Fibroblast of lung (primary cell): Measurements from ENCODE around the gene ZNF775.

Experiments used
- CTCF ChIP-seq, 2 donors: IDR thresholded peaks in 1 of 2; conservative IDR thresholded peaks in 1 of 2; 1 replicate in 1 of 2; 2 replicates in 1 of 2; pipeline ENCODE4 v1.5.1; 2011 to 2012; ENCODE audit warnings: low read length in 2 of 2, control low read depth in 1 of 2, inconsistent platforms in 1 of 2, low read depth in 1 of 2, mild to moderate bottlenecking in 1 of 2
- EZH2 ChIP-seq: IDR thresholded peaks from 2 replicates; pipeline ENCODE4 v1.5.1; 2012; ENCODE audit warnings: low read length, control low read depth, mild to moderate bottlenecking; ENCODE audit errors: missing control alignments

GRCh38 chr7:150411606-150412005, 32.5 kb downstream of the ZNF775 start:
- TF ChIP-seq CTCF (conservative IDR thresholded peaks at IDR 0.05 in 1 of 2, IDR thresholded peaks at IDR 0.05 in 1 of 2; ENCODE audit: low read depth in 1 of 2, low read length in 2 of 2): no peak
- TF ChIP-seq EZH2: no peak
